PC-3 (cell line): ENCODE results near the gene ST7.

ENCODE experiments used
- CTCF ChIP-seq: fragments of 300-600 bp; sonication (generic); conservative IDR thresholded peaks from 2 replicates; pipeline ENCODE4 v1.5.1; 2017; ENCODE audit warnings: antibody characterized with exemption, low read depth, mild to moderate bottlenecking, low read length
- EZH2 ChIP-seq: fragments of 300-600 bp; sonication (generic); IDR thresholded peaks from one replicate; pipeline ENCODE4 v1.6.1; 2017; ENCODE audit warnings: antibody characterized with exemption, mild to moderate bottlenecking, low read length; ENCODE audit not compliant: unreplicated experiment
- EZH2phosphoT487 ChIP-seq: fragments of 300-600 bp; sonication (generic); IDR thresholded peaks from 2 replicates; pipeline ENCODE4 v1.6.1; 2018; ENCODE audit warnings: mild to moderate bottlenecking, antibody characterized with exemption, low read length, borderline replicate concordance

- TF ChIP-seq EZH2 (no peak), CTCF (no peak), EZH2phosphoT487 (no peak)
These were observed 72.6 kb downstream of the ST7 start for GRCh38 chr7:117025891-117026290.
